GM23248 (cell line): ENCODE results near the gene BBS1. TPM values are rescaled to one million over a fixed set of nuclear protein-coding genes. Genes with fewer than 3 reads are reported as not detected.

ENCODE experiments used
- DNase-seq: peaks from one replicate; pipeline ENCODE4 v3.0.0-alpha.2; 2015
- H2AFZ ChIP-seq: fragments of 200-600 bp; sonication (generic); 2 replicates; pipeline ENCODE4 v1.6.1; 2016; ENCODE audit warnings: antibody characterized with exemption
- H3F3A ChIP-seq: fragments of 200-600 bp; sonication (generic); 2 replicates; pipeline ENCODE4 v1.6.1; 2016; ENCODE audit warnings: mild to moderate bottlenecking, antibody characterized with exemption, mixed run types; ENCODE audit not compliant: insufficient read depth
- H3K27ac ChIP-seq: fragments of 200-600 bp; sonication (generic); 2 replicates; pipeline ENCODE4 v1.5.1; 2016; ENCODE audit warnings: mild to moderate bottlenecking
- H3K27me3 ChIP-seq: fragments of 200-600 bp; sonication (generic); replicated peaks from 2 replicates; pipeline ENCODE4 v1.6.1; 2016; ENCODE audit warnings: mild to moderate bottlenecking; ENCODE audit not compliant: insufficient read depth
- H3K36me3 ChIP-seq: fragments of 200-600 bp; sonication (generic); 2 replicates; pipeline ENCODE4 v1.6.1; 2016; ENCODE audit warnings: low read depth, mild to moderate bottlenecking
- H3K4me1 ChIP-seq: fragments of 200-600 bp; sonication (generic); 2 replicates; pipeline ENCODE4 v1.6.1; 2016; ENCODE audit warnings: mild to moderate bottlenecking; ENCODE audit not compliant: insufficient read depth
- H3K4me2 ChIP-seq: fragments of 200-600 bp; sonication (generic); one replicate; pipeline ENCODE4 v1.6.1; 2016; ENCODE audit warnings: mild to moderate bottlenecking; ENCODE audit not compliant: unreplicated experiment
- H3K4me3 ChIP-seq: fragments of 200-600 bp; sonication (generic); 2 replicates; pipeline ENCODE4 v1.5.1; 2016; ENCODE audit warnings: mild to moderate bottlenecking
- H3K79me2 ChIP-seq: fragments of 200-600 bp; sonication (generic); 2 replicates; pipeline ENCODE4 v1.6.1; 2016; ENCODE audit warnings: mild to moderate bottlenecking; ENCODE audit not compliant: insufficient read depth
- H3K9ac ChIP-seq: fragments of 200-600 bp; sonication (generic); 2 replicates; pipeline ENCODE4 v1.6.1; 2016; ENCODE audit warnings: mild to moderate bottlenecking
- H3K9me2 ChIP-seq: fragments of 200-600 bp; sonication (generic); 2 replicates; pipeline ENCODE4 v1.6.1; 2016; ENCODE audit warnings: mixed run types, mild to moderate bottlenecking, moderate library complexity; ENCODE audit not compliant: insufficient read depth
- H3K9me3 ChIP-seq: fragments of 200-600 bp; sonication (generic); one replicate; pipeline ENCODE4 v1.6.1; 2017; ENCODE audit warnings: low read depth
- H4K20me1 ChIP-seq: fragments of 200-600 bp; sonication (generic); 2 replicates; pipeline ENCODE4 v1.6.0; 2016; ENCODE audit not compliant: insufficient read depth
- EZH2 ChIP-seq: fragments of 200-600 bp; sonication (generic); IDR thresholded peaks from 2 replicates; pipeline ENCODE4 v1.6.1; 2018; ENCODE audit warnings: antibody characterized with exemption, mild to moderate bottlenecking; ENCODE audit not compliant: insufficient read depth, poor library complexity, severe bottlenecking
- EZH2phosphoT487 ChIP-seq: fragments of 200-600 bp; sonication (generic); IDR thresholded peaks from 2 replicates; pipeline ENCODE4 v1.6.1; 2018; ENCODE audit warnings: antibody characterized with exemption, moderate library complexity, mild to moderate bottlenecking, low read depth; ENCODE audit not compliant: insufficient read depth
- WGBS, 2 experiments: methylation state at CpG; one replicate each; pipeline ENCODE4 v1.1.6; 2015 to 2017; ENCODE audit warnings: low lambda C conversion rate in 2 of 2, low coverage in 1 of 2; ENCODE audit errors: missing lambda C conversion rate in 2 of 2; 5-methylcytosine and 5-hydroxymethylcytosine counted together
- in situ Hi-C: fragments of 300-500 bp; cut with MboI; formaldehyde crosslinking; loops from 2 replicates; pipeline ENCODE4 v1.15.0; 2020
- polyA plus RNA-seq: library from polyadenylated mRNA; unstranded; fragments of >200 nt; fragmentation: Nextera tagmentation; extraction: Ambion mirVana; gene quantifications from 2 replicates; pipeline ENCODE4 v1.2.1, GENCODE V29; 2016
- total RNA-seq: library from RNA; depleted of rRNA; stranded (reverse); fragments of >200 nt; shearing (Covaris generic); gene quantifications from 2 replicates; pipeline ENCODE4 v1.2.3, GENCODE V29; 2014

BBS1 gene
- total and polyA plus RNA-seq, 2 experiments from 2014 or later, result 20.2 to 39.1 TPM

- 79 to 84% methylated on average over 7 to 8 of the region's 8 CpGs for WGBS, 2 experiments
- no peaks in the 10 kb centered on the region for H4K20me1 ChIP-seq
- H3K4me1 ChIP-seq, result no peaks in the 10 kb centered on the region
- H3K27me3 ChIP-seq, result no peaks in the 10 kb centered on the region
- H3K36me3 ChIP-seq, result no peaks in the 10 kb centered on the region
- in situ Hi-C loops, result no loop called here
- H3K9ac ChIP-seq, result no peak overlapping the region
- no peaks in the 10 kb centered on the region for H3K9me2 ChIP-seq
- no peak for DNase-seq
- no peak overlapping the region for H3K27ac ChIP-seq
- no peaks in the 10 kb centered on the region for H3F3A ChIP-seq
- H3K9me3 ChIP-seq, result no peaks in the 10 kb centered on the region
- H2AFZ ChIP-seq, result no peak overlapping the region
- H3K79me2 ChIP-seq, result no peaks in the 10 kb centered on the region
- TF ChIP-seq EZH2phosphoT487 (no peak), EZH2 (no peak)
- no peak overlapping the region for H3K4me2 ChIP-seq
- no peak overlapping the region for H3K4me3 ChIP-seq
Observed at GRCh38 chr11:66566221-66566620, 55.8 kb downstream of the BBS1 start.

GRCh38 chr11:66567787-66568123 lies 57.3 kb downstream of the BBS1 start:
- H3K9me3 ChIP-seq, result no peaks in the 10 kb centered on the region
- 29 to 35% methylated on average over 15 of the region's 15 CpGs for WGBS, 2 experiments
- H3K9me2 ChIP-seq, result no peaks in the 10 kb centered on the region
- no peak for TF ChIP-seq EZH2phosphoT487
- no peak for TF ChIP-seq EZH2
- H3K79me2 ChIP-seq, result no peaks in the 10 kb centered on the region
- H3K36me3 ChIP-seq, result no peaks in the 10 kb centered on the region
- H3K4me3 ChIP-seq, result peak overlapping the region; percentile 63
- no peaks in the 10 kb centered on the region for H3K4me1 ChIP-seq
- H2AFZ ChIP-seq, result peak overlapping the region; percentile 79
- H3K4me2 ChIP-seq, result peak overlapping the region; percentile 78
- no peaks in the 10 kb centered on the region for H3F3A ChIP-seq
- no peaks in the 10 kb centered on the region for H3K27me3 ChIP-seq
- H4K20me1 ChIP-seq, result no peaks in the 10 kb centered on the region
- in situ Hi-C loops, result no loop called here
- H3K9ac ChIP-seq, result peak overlapping the region; percentile 68
- no peak overlapping the region for H3K27ac ChIP-seq
- no peak for DNase-seq

GRCh38 chr11:66568124-66568916 lies 57.9 kb downstream of the BBS1 start, which contains the start of gene CTSF:
CTSF (minus strand) TSS chr11:66568606; CDS start chr11:66568486, 120 bp downstream.
- in situ Hi-C loops, result no loop called here
- H3K27ac ChIP-seq, result no peak within 1 kb of the TSS
- DNase-seq, result peak; percentile 89
- 4 to 5% methylated on average over 44 to 53 of the region's 77 CpGs for WGBS, 2 experiments
- H3K27me3 ChIP-seq, result no peaks in the 10 kb centered on the region
- H3K9me3 ChIP-seq, result no peaks in the 10 kb centered on the region
- no peaks in the 10 kb centered on the region for H3K9me2 ChIP-seq
- no peak for TF ChIP-seq EZH2
- no peak for TF ChIP-seq EZH2phosphoT487
- no peaks in the 10 kb centered on the region for H3K4me1 ChIP-seq
- H3K9ac ChIP-seq, result peak within 1 kb of the TSS; percentile 68
- peak within 1 kb of the TSS; percentile 78 for H3K4me2 ChIP-seq
- no peaks in the 10 kb centered on the region for H3F3A ChIP-seq
- no peaks in the 10 kb centered on the region for H3K79me2 ChIP-seq
- H3K36me3 ChIP-seq, result no peaks in the 10 kb centered on the region
- peak within 1 kb of the TSS; percentile 79 for H2AFZ ChIP-seq
- no peaks in the 10 kb centered on the region for H4K20me1 ChIP-seq
- H3K4me3 ChIP-seq, result peak within 1 kb of the TSS; percentile 63

GRCh38 chr11:66569076-66569475 lies 58.6 kb downstream of the BBS1 start:
- in situ Hi-C loops, result no loop called here
- WGBS, 2 experiments, result 68 to 71% methylated on average over 7 of the region's 7 CpGs

More at GRCh38 chr11:66569076-66569475, 58.6 kb downstream of the BBS1 start:
- H2AFZ ChIP-seq, result peak overlapping the region; percentile 79
- no peak overlapping the region for H3K4me2 ChIP-seq
- no peak overlapping the region; the same call in 1 of the 2 replicates for H3K4me3 ChIP-seq
- H3K27ac ChIP-seq, result no peak overlapping the region
- no peaks in the 10 kb centered on the region for H3K9me3 ChIP-seq
- DNase-seq, result no peak
- no peaks in the 10 kb centered on the region for H3K9me2 ChIP-seq
- TF ChIP-seq EZH2 (no peak), EZH2phosphoT487 (no peak)
- H3K27me3 ChIP-seq, result 0 out of 2 replicates have a peak, but pooled peaks cover under 1% of the 10 kb centered on the region
- H3K4me1 ChIP-seq, result peaks cover 2% of the 10 kb centered on the region; the same call in 1 of the 2 replicates
- no peaks in the 10 kb centered on the region for H3K36me3 ChIP-seq
- no peaks in the 10 kb centered on the region for H3F3A ChIP-seq
- H4K20me1 ChIP-seq, result no peaks in the 10 kb centered on the region
- no peaks in the 10 kb centered on the region for H3K79me2 ChIP-seq
- H3K9ac ChIP-seq, result no peak overlapping the region
